GM23338 (cell line): ENCODE data around the gene DDAH2. TPM values are rescaled to one million over a fixed set of nuclear protein-coding genes. Genes with fewer than 3 reads are reported as not detected.
A peak's percentile ranks its signal among the peaks of the same experiment; 100 is the strongest.

Experiments used
- ATAC-seq: fragments of 200-7000 bp; cut with Tn5 transposase; 3 replicates; pipeline ENCODE4 v1.9.1; 2020
- DNase-seq: peaks from one replicate; pipeline ENCODE4 v3.0.0-alpha.2; 2015; ENCODE audit warnings: low spot score
- H2AFZ ChIP-seq: fragments of 200-600 bp; sonication (generic); 2 replicates; pipeline ENCODE4 v1.8.0; 2016; ENCODE audit warnings: antibody characterized with exemption, mild to moderate bottlenecking, moderate library complexity
- H3F3A ChIP-seq: fragments of 200-600 bp; sonication (generic); replicated peaks from 2 replicates; pipeline ENCODE4 v1.8.0; 2017; ENCODE audit warnings: antibody characterized with exemption, mixed run types, low read depth
- H3K27ac ChIP-seq: fragments of 200-600 bp; sonication (generic); 2 replicates; pipeline ENCODE4 v1.6.1; 2016; ENCODE audit warnings: low read depth
- H3K27me3 ChIP-seq: fragments of 200-600 bp; sonication (generic); 2 replicates; pipeline ENCODE4 v1.8.0; 2016; ENCODE audit warnings: mild to moderate bottlenecking, mixed run types, moderate library complexity; ENCODE audit not compliant: insufficient read depth
- H3K36me3 ChIP-seq: fragments of 200-600 bp; sonication (generic); 2 replicates; pipeline ENCODE4 v1.8.0; 2016; ENCODE audit warnings: mild to moderate bottlenecking; ENCODE audit not compliant: insufficient read depth
- H3K4me1 ChIP-seq: fragments of 200-600 bp; sonication (generic); 2 replicates; pipeline ENCODE4 v1.8.0; 2016; ENCODE audit warnings: mild to moderate bottlenecking, moderate library complexity; ENCODE audit not compliant: insufficient read depth
- H3K4me2 ChIP-seq: fragments of 200-600 bp; sonication (generic); 2 replicates; pipeline ENCODE4 v1.7.1; 2017; ENCODE audit warnings: mixed run types
- H3K4me3 ChIP-seq: fragments of 200-600 bp; sonication (generic); 2 replicates; pipeline ENCODE4 v1.6.1; 2016; ENCODE audit warnings: mixed run types
- H3K79me2 ChIP-seq: fragments of 200-600 bp; sonication (generic); replicated peaks from 2 replicates; pipeline ENCODE4 v1.8.0; 2017; ENCODE audit warnings: mild to moderate bottlenecking; ENCODE audit not compliant: insufficient read depth
- H3K9me2 ChIP-seq: fragments of 200-600 bp; sonication (generic); 2 replicates; pipeline ENCODE4 v1.8.0; 2017; ENCODE audit not compliant: insufficient read depth
- H4K20me1 ChIP-seq: fragments of 200-600 bp; sonication (generic); replicated peaks from 2 replicates; pipeline ENCODE4 v1.8.0; 2017; ENCODE audit warnings: mild to moderate bottlenecking; ENCODE audit not compliant: insufficient read depth
- H3K27ac Mint-ChIP-seq: 2 replicates; pipeline ENCODE4 v1.8.0; 2020; ENCODE audit warnings: inconsistent platforms, mild to moderate bottlenecking, moderate library complexity, mixed read lengths
- H3K27me3 Mint-ChIP-seq: 3 replicates; pipeline ENCODE4 v1.8.0; 2022; ENCODE audit warnings: low read depth, mild to moderate bottlenecking, moderate library complexity, mixed read lengths, inconsistent platforms; ENCODE audit not compliant: insufficient read depth, poor library complexity
- H3K36me3 Mint-ChIP-seq: 3 replicates; pipeline ENCODE4 v1.8.0; 2021; ENCODE audit warnings: low read depth, mild to moderate bottlenecking, inconsistent platforms, moderate library complexity, mixed read lengths
- H3K4me1 Mint-ChIP-seq: 3 replicates; pipeline ENCODE4 v1.8.0; 2020; ENCODE audit warnings: mild to moderate bottlenecking, inconsistent platforms, mixed read lengths
- H3K4me3 Mint-ChIP-seq: 3 replicates; pipeline ENCODE4 v1.8.0; 2021; ENCODE audit warnings: moderate library complexity, mild to moderate bottlenecking, inconsistent platforms, mixed read lengths
- H3K9me3 Mint-ChIP-seq: 3 replicates; pipeline ENCODE4 v1.8.0; 2020; ENCODE audit warnings: moderate library complexity, mild to moderate bottlenecking, inconsistent platforms, mixed read lengths
- CREB1 ChIP-seq: fragments of 250-450 bp; sonication (Bioruptor Pico); IDR thresholded peaks from 2 replicates; pipeline ENCODE4 v1.5.0; 2020; ENCODE audit warnings: low read depth, mild to moderate bottlenecking, moderate library complexity
- CTCF ChIP-seq, 2 experiments: fragments of 200-600 bp in 1 of 2; sonication (generic) in 1 of 2; conservative IDR thresholded peaks; 2 replicates each; pipeline versions ENCODE4 v1.5.1 to v1.6.1; 2016 to 2017; ENCODE audit warnings: antibody characterized with exemption in 2 of 2, low read depth in 2 of 2, mild to moderate bottlenecking in 2 of 2, moderate library complexity in 1 of 2
- ETS1 ChIP-seq: IDR thresholded peaks from 2 replicates; pipeline ENCODE4 v1.6.1; 2016; ENCODE audit warnings: antibody characterized with exemption
- EZH2 ChIP-seq: fragments of 200-600 bp; sonication (generic); IDR thresholded peaks from one replicate; pipeline ENCODE4 v1.8.0; 2017; ENCODE audit warnings: antibody characterized with exemption, mild to moderate bottlenecking, low read depth; ENCODE audit not compliant: unreplicated experiment
- EZH2phosphoT487 ChIP-seq: fragments of 200-600 bp; sonication (generic); IDR thresholded peaks from one replicate; pipeline ENCODE4 v1.8.1; 2018; ENCODE audit warnings: antibody characterized with exemption; ENCODE audit not compliant: unreplicated experiment
- JUNB ChIP-seq: IDR thresholded peaks from one replicate; pipeline ENCODE4 v1.6.1; 2016; ENCODE audit warnings: antibody characterized with exemption; ENCODE audit not compliant: unreplicated experiment
- NANOG ChIP-seq: IDR thresholded peaks from 2 replicates; pipeline ENCODE4 v1.6.1; 2016; ENCODE audit warnings: antibody characterized with exemption, borderline replicate concordance
- POLR2AphosphoS5 ChIP-seq: IDR thresholded peaks from 2 replicates; pipeline ENCODE4 v1.6.1; 2016; ENCODE audit warnings: antibody characterized with exemption, low read depth
- STAT1 ChIP-seq: IDR thresholded peaks from one replicate; pipeline ENCODE4 v1.6.1; 2016; ENCODE audit warnings: antibody characterized with exemption; ENCODE audit not compliant: unreplicated experiment
- ZNF331 ChIP-seq: fragments of 250-450 bp; sonication (Bioruptor Pico); IDR thresholded peaks from 2 replicates; pipeline ENCODE4 v1.5.0; 2020; ENCODE audit warnings: low read depth, mild to moderate bottlenecking, moderate library complexity
- polyA plus RNA-seq: library from polyadenylated mRNA; unstranded; fragments of >200 nt; fragmentation: Nextera tagmentation; extraction: Ambion mirVana; gene quantifications from 2 replicates; pipeline ENCODE4 v1.2.1, GENCODE V29; 2016
- total RNA-seq: library from RNA; depleted of rRNA; stranded (reverse); fragments of >200 nt; shearing (Covaris generic); gene quantifications from 2 replicates; pipeline ENCODE4 v1.2.3, GENCODE V29; 2014
- TF ChIP-seq, protein P1 (sequence below): IDR thresholded peaks from one replicate; pipeline ENCODE4 v1.6.1; 2018; ENCODE audit warnings: antibody characterized with exemption; ENCODE audit not compliant: unreplicated experiment

Gene DDAH2
- total and polyA plus RNA-seq, 2 experiments from 2014 or later, result 58.7 to 65.1 TPM

DNA sequence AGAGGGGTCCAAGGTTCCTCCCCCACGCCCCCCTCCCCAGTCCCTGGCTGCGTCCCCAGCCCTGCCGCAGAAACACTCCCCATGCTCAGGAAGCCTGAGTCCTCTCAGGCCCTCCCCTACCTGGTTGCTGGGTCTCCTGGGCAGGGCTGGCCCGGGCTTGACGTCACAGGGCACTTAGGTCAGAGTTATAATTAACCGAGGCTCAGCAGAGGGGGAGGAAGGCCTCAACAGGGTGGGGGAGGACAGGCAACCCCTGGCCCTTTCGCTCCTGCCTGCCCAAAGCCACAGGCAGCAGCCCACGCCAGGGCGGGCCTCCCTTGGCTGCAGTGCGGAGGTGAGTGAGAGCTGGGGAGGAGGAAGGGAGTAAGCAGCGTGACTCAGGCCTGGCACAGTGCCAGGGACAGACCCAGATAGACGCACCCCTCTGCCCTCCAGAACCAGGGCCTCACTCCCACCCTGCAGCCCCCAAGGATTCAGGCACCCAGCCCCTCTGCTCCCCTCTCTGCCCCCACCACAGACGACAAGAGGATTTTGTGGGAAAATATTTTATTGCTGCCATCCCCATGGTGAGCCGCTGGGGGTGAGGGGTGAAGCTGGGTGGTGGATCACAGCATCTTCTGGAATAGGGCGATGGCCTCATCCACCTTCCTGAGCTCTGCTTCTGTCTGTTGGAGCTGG lies 48.0 kb upstream of the DDAH2 start, which contains the start of gene VWA7:
VWA7 (minus strand) TSS at position 340 of the 678 bp plus-strand sequence. CDS start 549 bp downstream, outside the sequence.
- ATAC-seq (peak; percentile 38), DNase-seq (peak; percentile 39)
- no peak within 1 kb of the TSS for H3K4me3 ChIP-seq
- peak within 1 kb of the TSS; percentile 72; the same call in 1 of the 2 replicates for H3K27ac ChIP-seq
- no peaks in the 10 kb centered on the region; the same call in 1 of the 2 replicates for H4K20me1 ChIP-seq
- H3K4me2 ChIP-seq, result 0 out of 2 replicates have a peak within 1 kb of the TSS, but pooled peaks have one; percentile 20
- Mint-ChIP-seq H3K4me1 (no peaks in the 10 kb centered on the region), H3K4me3 (no peak within 1 kb of the TSS), H3K9me3 (no peaks in the 10 kb centered on the region), H3K27ac (peak within 1 kb of the TSS; percentile 45; the same call in 1 of the 2 replicates), H3K36me3 (peaks cover 23% of the 10 kb centered on the region), H3K27me3 (peaks cover 23% of the 10 kb centered on the region)
- H3F3A ChIP-seq, result peaks cover 4% of the 10 kb centered on the region; the same call in 1 of the 2 replicates
- no peaks in the 10 kb centered on the region for H3K27me3 ChIP-seq
- no peak within 1 kb of the TSS for H2AFZ ChIP-seq
- H3K9me2 ChIP-seq, result no peaks in the 10 kb centered on the region
- H3K79me2 ChIP-seq, result no peaks in the 10 kb centered on the region
- TF ChIP-seq POLR2AphosphoS5 (peak; percentile 48), ZNF331 (CRISPR knock-in tag) (no peak), CREB1 (CRISPR knock-in tag) (peak; percentile 54; the same call in 1 of the 2 replicates), STAT1 (no peak), CTCF (conservative IDR thresholded peaks at IDR 0.05; ENCODE audit: low read depth in 2 of 2) (no peak)
- no peaks in the 10 kb centered on the region for H3K36me3 ChIP-seq
- H3K4me1 ChIP-seq, result no peaks in the 10 kb centered on the region

- no peaks in the 10 kb centered on the region for H3K79me2 ChIP-seq
- no peaks in the 10 kb centered on the region for H3K9me2 ChIP-seq
- H3K4me1 ChIP-seq, result no peaks in the 10 kb centered on the region
- H3K36me3 ChIP-seq, result no peaks in the 10 kb centered on the region
- H2AFZ ChIP-seq, result no peak overlapping the region
- DNase-seq, result peak; percentile 28
- peak; percentile 14 for ATAC-seq
- H3K36me3 Mint-ChIP-seq, result peaks cover 23% of the 10 kb centered on the region
- H3F3A ChIP-seq, result peaks cover 4% of the 10 kb centered on the region; the same call in 1 of the 2 replicates
- H3K4me2 ChIP-seq, result 0 out of 2 replicates have a peak overlapping the region, but pooled peaks have one; percentile 20
- H3K9me3 Mint-ChIP-seq, result no peaks in the 10 kb centered on the region
- H3K27ac Mint-ChIP-seq, result 0 out of 2 replicates have a peak overlapping the region, but pooled peaks have one; percentile 45
- H3K27me3 Mint-ChIP-seq, result peaks cover 24% of the 10 kb centered on the region
- 0 out of 2 replicates have a peak overlapping the region, but pooled peaks have one; percentile 72 for H3K27ac ChIP-seq
- no peaks in the 10 kb centered on the region for H3K4me1 Mint-ChIP-seq
- no peaks in the 10 kb centered on the region for H3K27me3 ChIP-seq
- H4K20me1 ChIP-seq, result no peaks in the 10 kb centered on the region; the same call in 1 of the 2 replicates
- no peak overlapping the region for H3K4me3 ChIP-seq
- no peak overlapping the region for H3K4me3 Mint-ChIP-seq
- TF ChIP-seq POLR2AphosphoS5 (no peak), NANOG (no peak), STAT1 (no peak), ZNF331 (CRISPR knock-in tag) (no peak), CREB1 (CRISPR knock-in tag) (no peak), EZH2 (no peak), CTCF (conservative IDR thresholded peaks at IDR 0.05; ENCODE audit: low read depth in 2 of 2) (no peak), JUNB (no peak), EZH2phosphoT487 (no peak), ETS1 (no peak)
- TF ChIP-seq, protein P1, sequence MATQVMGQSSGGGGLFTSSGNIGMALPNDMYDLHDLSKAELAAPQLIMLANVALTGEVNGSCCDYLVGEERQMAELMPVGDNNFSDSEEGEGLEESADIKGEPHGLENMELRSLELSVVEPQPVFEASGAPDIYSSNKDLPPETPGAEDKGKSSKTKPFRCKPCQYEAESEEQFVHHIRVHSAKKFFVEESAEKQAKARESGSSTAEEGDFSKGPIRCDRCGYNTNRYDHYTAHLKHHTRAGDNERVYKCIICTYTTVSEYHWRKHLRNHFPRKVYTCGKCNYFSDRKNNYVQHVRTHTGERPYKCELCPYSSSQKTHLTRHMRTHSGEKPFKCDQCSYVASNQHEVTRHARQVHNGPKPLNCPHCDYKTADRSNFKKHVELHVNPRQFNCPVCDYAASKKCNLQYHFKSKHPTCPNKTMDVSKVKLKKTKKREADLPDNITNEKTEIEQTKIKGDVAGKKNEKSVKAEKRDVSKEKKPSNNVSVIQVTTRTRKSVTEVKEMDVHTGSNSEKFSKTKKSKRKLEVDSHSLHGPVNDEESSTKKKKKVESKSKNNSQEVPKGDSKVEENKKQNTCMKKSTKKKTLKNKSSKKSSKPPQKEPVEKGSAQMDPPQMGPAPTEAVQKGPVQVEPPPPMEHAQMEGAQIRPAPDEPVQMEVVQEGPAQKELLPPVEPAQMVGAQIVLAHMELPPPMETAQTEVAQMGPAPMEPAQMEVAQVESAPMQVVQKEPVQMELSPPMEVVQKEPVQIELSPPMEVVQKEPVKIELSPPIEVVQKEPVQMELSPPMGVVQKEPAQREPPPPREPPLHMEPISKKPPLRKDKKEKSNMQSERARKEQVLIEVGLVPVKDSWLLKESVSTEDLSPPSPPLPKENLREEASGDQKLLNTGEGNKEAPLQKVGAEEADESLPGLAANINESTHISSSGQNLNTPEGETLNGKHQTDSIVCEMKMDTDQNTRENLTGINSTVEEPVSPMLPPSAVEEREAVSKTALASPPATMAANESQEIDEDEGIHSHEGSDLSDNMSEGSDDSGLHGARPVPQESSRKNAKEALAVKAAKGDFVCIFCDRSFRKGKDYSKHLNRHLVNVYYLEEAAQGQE, result no peak
Measured at GRCh38 chr6:31776485-31776988, 47.4 kb upstream of the DDAH2 start.
